GM12892 (cell line): ENCODE results near the gene ABHD12B.
"Not testable (repeated sequence)": the region's sequence is repeated elsewhere in the genome, so short reads cannot be mapped to it uniquely, and the experiment has no call there.

Source experiments
- DNase-seq: peaks from one replicate; pipeline ENCODE4 v3.0.0; 2011; ENCODE audit not compliant: insufficient read length
- FAIRE-seq: peaks from 2 replicates; lab custom pipeline; 2011; peaks lifted over from hg19 to GRCh38; lab: Jason Lieb, UNC
- POLR2A ChIP-seq: IDR thresholded peaks from 2 replicates; pipeline ENCODE4 v1.6.1; 2011; ENCODE audit warnings: low read depth, low read length, control low read depth
- POLR2AphosphoS5 ChIP-seq: IDR thresholded peaks from 2 replicates; pipeline ENCODE4 v1.6.1; 2011; ENCODE audit warnings: low read depth, low read length, control low read depth
- TAF1 ChIP-seq: IDR thresholded peaks from 2 replicates; pipeline ENCODE4 v1.6.1; 2011; ENCODE audit warnings: low read depth, mild to moderate bottlenecking, control low read depth, low read length, borderline replicate concordance

Gene ABHD12B

GRCh38 chr14:50901361-50901760, 29.5 kb downstream of the ABHD12B start:
- TF ChIP-seq POLR2A (no peak), POLR2AphosphoS5 (no peak), TAF1 (no peak)
- DNase-seq (no peak), FAIRE-seq (no peak)

- DNase-seq: no peak
- TF ChIP-seq TAF1 (no peak), POLR2AphosphoS5 (no peak), POLR2A (no peak)
- no peak for FAIRE-seq
Observed at GRCh38 chr14:50904719-50905118, 32.9 kb downstream of the ABHD12B start.

GRCh38 chr14:50906326-50907065, 34.6 kb downstream of the ABHD12B start:
- FAIRE-seq: no peak

DNA sequence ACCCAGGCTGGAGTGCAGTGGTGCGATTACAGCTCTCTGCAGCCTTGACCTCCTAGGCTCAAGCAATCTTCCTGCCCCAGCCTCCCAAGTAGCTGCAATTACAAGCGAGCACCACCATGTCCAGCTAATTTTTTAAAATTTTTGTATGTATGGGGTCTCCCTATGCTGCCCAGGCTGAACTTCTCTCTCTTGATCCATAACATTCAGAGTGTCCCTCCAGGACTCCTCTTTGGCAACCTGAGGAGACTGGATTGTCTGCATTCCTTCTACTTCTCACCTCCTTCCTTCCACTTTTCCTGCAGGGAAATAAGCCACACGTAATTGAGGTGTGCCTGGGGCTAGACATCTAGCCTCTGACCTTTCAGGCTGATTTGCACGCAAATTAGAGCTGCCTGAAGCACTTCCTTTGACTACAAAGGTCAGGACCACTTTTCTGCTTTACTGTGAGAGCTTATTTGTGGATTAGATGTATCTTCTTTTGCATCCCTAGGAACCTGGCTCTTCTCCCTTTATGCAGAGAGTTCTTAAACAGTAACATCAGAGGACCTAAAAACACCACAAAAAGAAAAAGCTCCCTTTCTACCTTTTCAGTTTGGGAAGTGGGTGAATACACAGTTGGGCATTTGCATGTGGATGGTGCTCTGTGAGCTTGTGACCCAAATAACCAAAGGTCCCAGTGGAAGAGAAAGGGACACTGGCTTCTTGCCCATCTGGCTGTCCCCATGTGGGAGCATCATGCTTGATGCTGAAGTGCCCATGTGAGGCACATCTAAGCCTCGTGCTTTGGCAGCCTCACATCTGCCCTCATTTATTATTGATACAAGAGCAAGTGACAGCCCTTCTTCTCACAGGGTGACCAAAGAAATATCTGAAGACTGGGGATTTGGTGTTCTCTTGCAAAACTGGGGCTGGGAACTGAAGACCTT, 38.9 kb downstream of the ABHD12B start:
- TF ChIP-seq POLR2AphosphoS5 (no peak), POLR2A (no peak), TAF1 (no peak)
- no peak for FAIRE-seq
- no peak for DNase-seq

More at GRCh38 chr14:50906326-50907065, 34.6 kb downstream of the ABHD12B start:
- no peak for DNase-seq
- TF ChIP-seq POLR2AphosphoS5 (no peak), TAF1 (no peak), POLR2A (no peak)

GRCh38 chr14:50917449-50917848, 45.6 kb downstream of the ABHD12B start:
- FAIRE-seq: no peak
- no peak for DNase-seq
- TF ChIP-seq TAF1: no peak
- no peak for TF ChIP-seq POLR2A
- TF ChIP-seq POLR2AphosphoS5: no peak

DNA sequence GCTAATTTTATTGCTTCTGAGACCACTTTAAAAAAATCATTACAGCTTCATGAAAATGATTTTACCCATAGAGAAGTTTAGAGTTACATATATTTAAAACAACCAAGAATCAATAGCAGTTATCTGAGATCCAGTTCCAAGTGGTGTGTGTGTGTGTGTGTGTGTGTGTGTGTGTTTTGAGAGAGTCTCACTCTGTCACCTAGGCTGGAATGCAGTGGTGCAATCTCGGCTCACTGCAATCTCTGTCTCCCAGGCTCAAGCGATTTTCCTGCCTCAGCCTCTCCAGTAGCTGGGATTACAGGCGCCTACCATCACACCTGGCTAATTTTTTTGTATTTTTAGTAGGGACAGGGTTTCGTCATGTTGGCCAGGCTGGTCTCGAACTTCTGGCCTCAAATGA, 47.7 kb downstream of the ABHD12B start:
- FAIRE-seq, DNase-seq: not testable (repeated sequence)

GRCh38 chr14:50920482-50921230, 48.8 kb downstream of the ABHD12B start:
- DNase-seq (no peak), FAIRE-seq (no peak)
- TF ChIP-seq POLR2AphosphoS5 (no peak), POLR2A (no peak)

- TF ChIP-seq POLR2A (no peak), POLR2AphosphoS5 (no peak), TAF1 (no peak)
- no peak for FAIRE-seq
- no peak for DNase-seq
Observed at GRCh38 chr14:50922803-50923202, 51.0 kb downstream of the ABHD12B start.

DNA sequence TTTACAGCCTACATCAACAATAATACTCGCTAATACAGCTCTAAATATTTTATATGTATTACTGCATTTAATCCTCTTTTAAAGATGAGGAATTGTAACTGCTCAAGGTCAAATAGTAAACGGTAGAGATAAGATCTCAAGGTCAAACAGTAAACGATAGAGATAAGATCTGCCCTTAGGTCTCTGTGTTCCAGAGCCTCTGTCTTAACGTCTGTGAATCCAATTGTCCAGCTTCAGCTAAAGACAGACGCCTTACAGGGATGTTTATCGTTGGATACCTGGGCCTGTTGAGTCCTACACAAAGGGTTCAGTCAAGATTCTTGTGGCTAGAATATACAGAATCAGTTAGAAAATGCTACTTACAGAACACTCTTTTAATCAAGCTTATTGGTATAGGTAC, 52.4 kb downstream of the ABHD12B start:
- no peak for TF ChIP-seq POLR2A
- TF ChIP-seq TAF1: no peak
- TF ChIP-seq POLR2AphosphoS5: no peak
- no peak for FAIRE-seq
- DNase-seq: no peak

DNA sequence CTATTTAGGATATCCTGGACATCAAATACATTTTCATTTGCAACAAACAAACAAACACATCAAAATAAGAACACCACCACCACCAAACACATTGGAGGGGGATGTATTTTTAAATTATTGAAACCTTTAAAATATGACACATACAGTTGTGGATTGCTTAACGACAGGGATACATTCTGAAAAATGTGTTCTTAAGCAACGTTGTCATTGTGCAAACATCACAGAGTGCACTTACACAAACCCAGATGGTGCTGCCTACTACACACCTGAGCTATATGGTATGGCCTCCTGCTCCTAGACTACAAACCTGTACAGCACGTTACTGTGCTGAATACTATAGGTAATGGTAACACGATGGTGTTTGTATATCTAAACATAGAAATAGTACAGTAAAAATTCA, 53.0 kb downstream of the ABHD12B start:
- TF ChIP-seq POLR2A (no peak), POLR2AphosphoS5 (no peak), TAF1 (no peak)
- DNase-seq: no peak

GRCh38 chr14:50926851-50927386, 55.1 kb downstream of the ABHD12B start:
- DNase-seq: no peak
- FAIRE-seq: no peak
- TF ChIP-seq POLR2AphosphoS5: no peak
- no peak for TF ChIP-seq POLR2A
- TF ChIP-seq TAF1: no peak

More for the DNA sequence above, 53.0 kb downstream of the ABHD12B start:
- no peak for FAIRE-seq
